Hematopoietic multipotent progenitor cell treated with erythropoietin and hydrocortisone succinate and interleukin-3 and kit ligand, for 8 days (in vitro differentiated cells): ENCODE measurements around the gene TROAP.

Experiments used
- DNase-seq: peaks from one replicate; pipeline ENCODE4 v3.0.0-alpha.2; 2015

TROAP gene

DNA sequence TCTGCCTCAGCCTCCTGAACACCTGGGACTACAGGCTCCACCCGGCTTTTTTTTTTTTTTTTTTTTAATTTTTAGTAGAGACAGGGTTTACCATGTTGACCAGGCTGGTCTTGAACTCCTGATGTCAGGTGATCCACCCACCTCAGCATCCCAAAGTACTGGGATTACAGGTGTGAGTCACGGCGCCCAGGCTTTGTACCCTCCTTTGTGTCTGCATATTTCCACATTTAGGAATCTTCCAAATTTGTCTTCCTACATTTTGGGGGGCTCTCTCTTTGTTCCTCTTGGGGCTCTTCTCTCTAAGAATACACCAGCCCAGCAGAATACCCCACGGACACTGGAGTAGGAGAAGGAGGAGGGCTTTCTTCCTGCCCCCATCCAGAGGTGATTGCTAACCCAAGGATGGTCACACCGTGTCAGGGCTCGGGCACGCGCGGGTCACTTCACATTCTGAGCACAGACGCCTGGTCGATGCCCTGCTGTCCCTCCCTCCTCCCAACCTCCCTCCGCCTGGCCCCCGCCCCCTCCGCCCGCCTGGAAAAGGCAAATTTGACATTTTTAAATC, 21.5 kb downstream of the TROAP start:
- no peak for DNase-seq

DNA sequence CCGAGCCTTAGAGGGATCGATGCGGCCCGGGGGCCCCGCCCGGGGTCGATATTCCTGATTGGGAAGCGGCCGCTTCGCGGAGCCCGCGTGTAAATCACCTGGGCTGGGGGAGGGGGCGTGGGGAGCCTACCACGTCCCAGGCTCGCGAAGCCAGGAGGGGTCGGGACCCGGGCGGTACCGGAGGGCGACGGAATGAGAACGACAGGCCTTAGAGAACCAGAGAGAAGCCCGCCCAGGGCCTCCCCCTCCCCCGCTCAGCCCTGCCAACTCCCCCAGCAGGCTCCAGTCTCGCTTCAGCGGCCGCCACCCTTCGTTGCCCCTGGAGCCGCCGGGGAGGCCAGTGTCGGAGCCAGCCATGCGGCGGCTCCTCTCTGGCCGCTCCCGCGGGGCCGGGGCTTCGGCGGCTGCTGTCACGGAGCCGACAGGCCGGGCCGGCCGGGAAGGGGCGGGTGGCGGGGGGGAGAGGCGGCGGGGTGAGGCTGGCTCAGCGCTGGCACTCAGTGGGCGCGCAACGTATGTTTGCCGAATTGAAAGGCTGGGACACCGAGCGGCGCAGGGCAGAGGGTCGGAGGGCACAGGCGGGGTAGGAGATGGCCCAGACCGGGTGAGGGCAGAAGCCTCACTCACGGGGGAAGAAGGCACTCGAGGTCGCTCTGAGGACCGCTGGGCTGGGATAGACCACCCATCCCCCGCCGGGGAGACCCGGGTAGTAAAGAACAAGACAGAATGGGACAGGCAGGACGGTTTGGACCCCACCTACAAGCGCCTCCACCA, 22.2 kb downstream of the TROAP start:
- DNase-seq = no peak

DNA sequence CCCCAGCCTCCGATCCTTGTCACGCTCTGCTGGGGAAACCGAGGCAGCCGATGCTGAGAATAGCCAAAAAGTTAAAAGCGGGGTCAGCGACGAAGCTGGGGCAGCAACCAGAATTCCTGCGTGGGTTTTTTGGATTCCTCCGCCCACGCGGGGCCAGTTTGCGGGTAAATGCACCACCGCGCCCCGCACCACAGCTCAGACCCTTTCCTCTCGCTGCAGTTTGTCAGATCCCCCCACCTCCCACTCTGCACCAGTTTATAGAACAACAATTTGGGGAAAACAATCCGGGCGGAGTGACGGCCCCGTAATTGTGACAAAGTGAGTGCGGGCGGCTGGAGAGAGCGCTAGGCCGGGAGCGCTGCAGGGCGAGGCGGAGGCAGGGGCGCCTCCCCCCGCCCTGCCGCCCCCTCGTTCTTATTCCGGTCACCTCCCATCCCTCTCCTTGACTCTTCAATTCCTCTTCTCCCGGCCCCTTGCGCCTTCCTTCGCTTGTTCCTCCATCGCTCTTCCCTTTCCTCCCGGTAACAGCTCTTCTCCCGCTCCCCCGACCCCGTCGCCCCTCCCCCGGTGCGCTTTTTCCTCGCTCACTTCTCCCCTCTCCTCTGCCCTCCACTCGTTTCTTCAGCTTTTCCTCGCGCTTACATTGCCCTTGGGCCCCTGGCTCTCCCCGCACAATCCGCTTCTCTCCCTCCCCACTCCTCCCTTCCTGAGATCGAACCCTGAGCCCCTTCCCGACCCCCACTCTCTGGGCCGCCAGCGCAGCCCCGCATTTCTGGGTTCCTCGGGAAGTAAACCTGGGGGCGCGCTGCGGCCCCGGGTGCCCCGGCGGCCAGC, 23.0 kb downstream of the TROAP start:
- no peak for DNase-seq

GRCh38 chr12:49346659-49347310, 23.7 kb downstream of the TROAP start, which contains the start of gene DNAJC22:
TSS of gene DNAJC22 (plus strand) at chr12:49346888. CDS start at chr12:49348873, 1,985 bp downstream.
- no peak for DNase-seq

DNA sequence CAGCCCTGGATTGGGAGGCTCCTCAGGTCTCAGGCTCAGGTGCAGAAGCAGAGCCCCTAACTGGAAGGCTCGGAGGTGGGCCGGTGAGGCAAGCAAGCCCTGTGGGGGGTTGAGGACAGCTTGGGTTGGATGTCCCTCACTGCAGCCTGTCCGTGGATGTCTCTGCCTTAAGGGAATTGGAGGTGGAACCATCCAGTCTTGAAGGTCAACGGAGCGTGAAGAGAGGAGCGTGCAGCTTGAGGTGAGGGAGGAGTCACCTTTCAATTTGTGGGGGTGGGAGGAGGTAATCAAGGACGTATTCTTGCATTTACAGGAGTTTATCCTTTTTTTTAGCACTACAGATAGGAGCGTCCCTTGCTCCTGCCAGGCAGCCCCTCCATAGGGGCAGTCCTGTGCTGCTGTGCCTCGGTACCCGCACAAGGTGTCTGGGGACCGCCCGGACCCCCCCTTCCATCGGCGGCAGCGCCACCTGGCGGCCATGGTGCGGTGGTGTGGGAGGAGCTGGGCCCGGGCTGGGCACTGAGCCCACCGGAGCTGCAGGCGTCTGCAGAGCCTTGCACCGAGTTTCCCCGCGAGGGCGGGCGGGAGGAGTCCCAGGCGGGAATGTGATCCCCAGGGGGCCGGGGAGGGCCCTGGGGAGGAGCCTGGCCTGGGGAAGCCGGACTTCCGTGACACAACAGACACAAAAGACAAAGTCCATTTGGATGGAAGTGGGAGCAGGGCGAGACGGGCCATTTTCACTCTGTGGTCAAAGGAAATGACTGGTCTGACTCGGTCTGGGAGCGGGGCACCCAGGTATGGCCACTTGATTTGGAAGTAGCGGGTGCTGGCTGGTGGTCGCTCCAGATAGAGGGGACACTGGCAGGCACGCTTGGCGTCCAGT, 24.5 kb downstream of the TROAP start:
- peak; percentile 65 for DNase-seq

DNA sequence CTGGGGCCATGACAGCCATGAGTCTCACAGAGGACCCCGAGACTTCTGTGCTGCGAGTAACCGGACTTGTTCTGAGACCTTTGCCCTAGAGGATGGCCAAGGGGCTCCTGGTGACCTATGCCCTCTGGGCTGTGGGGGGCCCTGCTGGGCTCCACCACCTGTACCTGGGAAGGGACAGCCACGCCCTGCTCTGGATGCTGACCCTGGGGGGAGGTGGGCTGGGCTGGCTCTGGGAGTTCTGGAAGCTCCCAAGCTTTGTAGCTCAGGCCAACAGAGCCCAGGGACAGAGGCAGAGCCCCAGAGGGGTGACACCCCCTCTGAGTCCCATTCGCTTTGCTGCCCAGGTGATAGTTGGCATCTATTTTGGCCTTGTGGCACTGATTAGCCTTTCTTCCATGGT, 25.7 kb downstream of the TROAP start:
- no peak for DNase-seq

GRCh38 chr12:49349266-49349665, 26.2 kb downstream of the TROAP start:
- no peak for DNase-seq

DNA sequence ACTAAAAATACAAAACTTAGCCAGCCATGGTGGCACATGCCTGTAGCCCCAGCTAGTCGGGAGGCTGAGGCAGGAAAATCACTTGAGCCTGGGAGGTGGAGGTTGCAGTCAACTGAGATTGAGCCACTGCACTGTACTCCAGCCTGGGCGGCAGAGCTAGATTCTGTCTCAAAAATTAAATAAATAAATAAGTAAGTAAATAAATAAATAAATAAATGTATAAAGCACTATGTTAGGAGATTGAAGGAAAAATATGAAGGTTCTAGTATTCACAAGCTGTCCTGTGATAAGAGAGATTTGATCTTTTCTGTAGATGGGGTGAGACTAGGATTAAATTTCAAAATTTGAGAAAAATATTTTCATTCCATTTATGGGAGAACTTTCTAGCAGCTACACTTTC, 29.3 kb downstream of the TROAP start:
- no peak for DNase-seq

- DNase-seq = no peak
These were observed 32.9 kb downstream of the TROAP start for GRCh38 chr12:49355913-49356312.

DNA sequence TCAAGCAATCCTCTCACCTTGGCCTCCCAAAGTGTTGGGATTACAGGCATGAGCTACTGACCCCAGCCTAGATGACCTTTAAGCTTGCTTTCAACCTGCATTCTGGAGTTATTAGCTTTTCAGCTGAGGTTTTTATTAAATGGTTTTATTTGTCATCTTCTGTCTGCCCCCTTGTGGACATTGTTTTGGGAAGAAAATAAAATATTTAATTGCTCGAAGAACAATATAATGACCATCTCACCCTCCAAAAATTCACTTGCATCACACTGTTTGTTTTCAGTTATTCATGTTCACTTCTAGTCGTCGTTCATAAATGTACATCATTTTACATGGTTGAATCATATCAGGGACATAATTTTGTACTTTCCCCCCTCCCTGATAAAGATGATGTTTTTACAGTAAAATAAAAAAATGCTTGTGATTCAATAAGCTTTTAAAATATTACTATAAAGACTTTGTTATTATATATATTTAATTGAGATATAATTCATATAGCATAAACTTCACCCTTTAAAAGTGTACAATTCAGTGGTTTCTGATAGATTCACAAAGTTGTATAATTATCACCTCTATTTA, 34.1 kb downstream of the TROAP start:
- DNase-seq = peak; percentile 69

- peak; percentile 84 for DNase-seq
These were observed 35.6 kb downstream of the TROAP start for GRCh38 chr12:49358483-49359141.

GRCh38 chr12:49359671-49360070, 36.6 kb downstream of the TROAP start:
- DNase-seq = no peak

DNA sequence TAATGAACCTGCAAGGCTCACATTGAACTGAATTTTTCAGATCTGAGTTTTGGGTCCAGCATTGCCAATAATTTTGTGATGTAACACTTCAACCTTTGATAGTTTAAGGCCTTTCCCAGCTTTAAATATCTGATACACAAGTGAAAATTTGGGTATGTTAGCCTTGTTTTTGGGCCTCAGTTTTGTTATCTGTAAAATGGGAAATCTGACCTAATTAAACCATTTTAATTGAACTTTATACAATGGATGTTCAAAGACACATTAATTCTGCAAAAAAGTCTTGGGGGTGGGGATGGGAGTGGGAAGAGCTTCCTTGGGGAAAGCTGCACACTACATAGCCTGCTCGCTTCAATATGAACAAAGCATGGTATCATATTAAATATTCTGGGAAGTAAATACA, 39.0 kb downstream of the TROAP start:
- DNase-seq = no peak

GRCh38 chr12:49364989-49365388, 41.9 kb downstream of the TROAP start:
- no peak for DNase-seq

- DNase-seq = peak; percentile 69
These were observed 42.5 kb downstream of the TROAP start for GRCh38 chr12:49365542-49365941.

GRCh38 chr12:49366096-49366651, 43.1 kb downstream of the TROAP start:
- DNase-seq = no peak

GRCh38 chr12:49366652-49367380, 43.8 kb downstream of the TROAP start:
- peak; percentile 87 for DNase-seq

DNA sequence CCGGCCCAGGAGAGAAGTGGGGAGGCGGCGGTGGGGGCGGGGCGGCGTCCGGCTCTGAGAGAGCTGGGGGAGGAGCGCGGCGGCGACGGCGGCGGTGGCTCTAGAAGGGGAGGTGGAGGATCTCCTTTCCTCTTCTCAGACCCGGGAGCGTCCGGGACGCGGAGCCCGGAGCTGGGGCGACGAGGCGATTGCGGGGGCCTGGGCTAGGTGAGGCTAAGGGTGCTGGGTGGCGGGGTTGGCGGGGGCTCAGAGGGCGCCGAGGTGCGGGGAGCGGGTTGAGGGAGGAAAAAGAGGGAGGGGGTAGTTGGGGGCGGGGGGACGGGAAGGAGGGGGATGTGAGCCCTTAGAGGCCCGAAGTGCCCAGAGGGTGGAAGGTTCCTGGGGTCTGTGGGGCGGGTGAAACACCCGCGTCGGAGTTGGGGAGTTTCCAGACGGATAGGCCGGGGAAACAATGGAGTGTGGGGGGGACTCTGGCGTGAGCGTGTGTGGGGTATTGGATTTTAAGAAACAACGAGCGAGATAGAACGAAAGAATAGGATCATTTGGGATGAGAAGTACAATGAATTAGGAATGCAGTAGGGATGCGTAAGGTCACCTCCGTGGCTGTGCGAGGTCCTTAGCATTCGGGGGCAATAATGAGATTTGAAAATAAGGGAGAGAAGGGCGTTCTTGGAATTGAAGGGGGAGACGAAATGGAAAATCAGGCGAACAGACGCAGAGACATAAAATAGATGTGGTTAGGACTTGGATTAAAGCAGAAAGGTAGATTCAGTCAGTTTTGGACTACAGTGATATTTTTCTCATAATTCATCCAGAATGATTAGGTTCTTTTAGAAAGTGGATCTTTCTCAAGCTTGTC, 44.6 kb downstream of the TROAP start, which contains the start of gene SPATS2:
TSS of gene SPATS2 (plus strand) at position 82 of the 859 bp plus-strand sequence. CDS start 93,551 bp downstream, outside the sequence.
- DNase-seq = peak; percentile 22

DNA sequence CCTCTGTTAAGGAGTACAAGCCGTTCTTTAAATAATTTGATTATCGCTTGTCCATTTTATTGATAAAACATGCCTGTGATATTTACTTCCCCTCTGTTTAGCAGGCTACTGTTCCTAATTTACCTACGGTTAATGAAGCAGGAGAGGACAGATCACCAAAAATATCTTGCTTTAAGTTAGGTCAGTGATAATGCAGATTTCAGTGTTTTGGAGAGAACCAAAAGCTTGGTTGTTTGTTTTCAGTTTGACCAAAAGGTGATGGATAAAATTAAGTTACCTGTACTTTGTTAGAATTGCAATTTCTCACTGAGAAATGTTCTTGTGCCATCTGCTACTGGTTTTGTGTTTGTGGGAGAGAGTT, 45.2 kb downstream of the TROAP start:
- DNase-seq = no peak
